GM13977 (cell line): ENCODE measurements around the gene WDFY3.

Experiments
- DNase-seq: peaks from one replicate; pipeline ENCODE4 v3.0.0; 2012; ENCODE audit warnings: low spot score
- in situ Hi-C: fragments of 300-500 bp; cut with MboI; formaldehyde crosslinking; loops from one replicate; pipeline ENCODE4 v1.12.0; 2022; ENCODE audit warnings: low sequenced_read_pairs, low pct_unique_long_range_greater_than_20kb, mixed read lengths, inconsistent platforms; ENCODE audit not compliant: unreplicated experiment
- TF ChIP-seq, protein P1 (sequence below): IDR thresholded peaks from 2 replicates; pipeline ENCODE4 v1.5.1; 2012; ENCODE audit warnings: mild to moderate bottlenecking, control low read depth; ENCODE audit not compliant: insufficient read depth; ENCODE audit errors: extremely low read depth, missing control alignments

Gene WDFY3

DNA sequence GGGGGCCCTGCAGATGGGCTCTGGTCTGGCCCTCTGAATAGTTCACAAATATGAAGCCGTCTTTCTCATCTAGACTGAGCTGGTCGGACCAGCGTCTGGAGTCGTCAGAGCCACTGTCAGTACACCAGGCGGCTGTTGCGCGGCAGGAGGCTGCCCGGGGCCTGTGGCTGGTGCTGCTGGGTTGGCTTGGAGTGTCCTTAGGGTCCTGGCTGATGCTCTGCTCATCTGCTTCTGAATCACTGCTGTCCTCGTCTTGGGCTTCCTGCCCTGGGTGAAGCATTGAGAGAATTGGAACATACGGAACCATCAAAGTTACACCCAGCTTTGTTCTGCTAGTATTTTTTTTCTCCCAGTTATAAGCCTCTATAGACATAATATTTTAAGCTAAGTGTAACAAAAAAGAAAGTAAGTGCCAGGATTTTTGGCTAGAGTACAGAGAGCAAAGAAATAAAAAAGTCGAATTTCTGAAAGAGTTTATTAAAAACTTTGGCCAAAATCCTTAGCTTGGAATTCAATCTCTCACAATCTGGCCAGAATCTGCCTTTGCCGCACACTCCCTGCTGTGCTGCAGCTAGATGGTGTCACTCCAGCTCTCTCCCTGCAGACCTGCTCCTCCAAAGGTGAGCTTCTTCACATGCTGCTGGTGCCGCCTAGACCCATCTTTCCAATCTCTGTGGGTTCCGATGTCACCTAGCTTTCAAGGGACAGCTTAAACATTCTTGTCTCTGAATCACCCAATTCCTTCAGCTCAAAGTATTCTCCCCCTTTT lies 287.3 kb downstream of the WDFY3 start:
- in situ Hi-C loops = no loop called here
- TF ChIP-seq, protein P1, sequence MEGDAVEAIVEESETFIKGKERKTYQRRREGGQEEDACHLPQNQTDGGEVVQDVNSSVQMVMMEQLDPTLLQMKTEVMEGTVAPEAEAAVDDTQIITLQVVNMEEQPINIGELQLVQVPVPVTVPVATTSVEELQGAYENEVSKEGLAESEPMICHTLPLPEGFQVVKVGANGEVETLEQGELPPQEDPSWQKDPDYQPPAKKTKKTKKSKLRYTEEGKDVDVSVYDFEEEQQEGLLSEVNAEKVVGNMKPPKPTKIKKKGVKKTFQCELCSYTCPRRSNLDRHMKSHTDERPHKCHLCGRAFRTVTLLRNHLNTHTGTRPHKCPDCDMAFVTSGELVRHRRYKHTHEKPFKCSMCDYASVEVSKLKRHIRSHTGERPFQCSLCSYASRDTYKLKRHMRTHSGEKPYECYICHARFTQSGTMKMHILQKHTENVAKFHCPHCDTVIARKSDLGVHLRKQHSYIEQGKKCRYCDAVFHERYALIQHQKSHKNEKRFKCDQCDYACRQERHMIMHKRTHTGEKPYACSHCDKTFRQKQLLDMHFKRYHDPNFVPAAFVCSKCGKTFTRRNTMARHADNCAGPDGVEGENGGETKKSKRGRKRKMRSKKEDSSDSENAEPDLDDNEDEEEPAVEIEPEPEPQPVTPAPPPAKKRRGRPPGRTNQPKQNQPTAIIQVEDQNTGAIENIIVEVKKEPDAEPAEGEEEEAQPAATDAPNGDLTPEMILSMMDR = no peak
- DNase-seq = no peak

DNA sequence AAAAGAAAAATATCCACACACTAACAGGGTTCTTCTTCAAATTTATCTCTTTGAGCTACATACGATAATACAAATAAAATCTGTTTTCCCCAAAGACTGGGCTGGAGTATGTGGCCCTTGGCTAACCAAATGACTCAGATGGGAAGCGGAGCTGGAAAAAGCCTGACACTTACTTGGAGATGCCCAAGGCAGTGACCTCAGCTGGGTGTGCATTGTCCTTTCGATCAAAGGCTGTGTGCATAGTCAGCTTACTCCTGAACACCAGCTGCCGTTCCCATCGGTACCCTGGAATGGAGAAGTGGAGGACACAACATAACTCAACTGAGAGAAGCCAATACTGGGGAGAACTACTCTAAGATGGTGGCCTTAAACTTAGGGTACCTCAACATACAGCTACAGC lies 288.5 kb downstream of the WDFY3 start:
- DNase-seq = no peak
- in situ Hi-C loops = no loop called here
- TF ChIP-seq, protein P1 = no peak

DNA sequence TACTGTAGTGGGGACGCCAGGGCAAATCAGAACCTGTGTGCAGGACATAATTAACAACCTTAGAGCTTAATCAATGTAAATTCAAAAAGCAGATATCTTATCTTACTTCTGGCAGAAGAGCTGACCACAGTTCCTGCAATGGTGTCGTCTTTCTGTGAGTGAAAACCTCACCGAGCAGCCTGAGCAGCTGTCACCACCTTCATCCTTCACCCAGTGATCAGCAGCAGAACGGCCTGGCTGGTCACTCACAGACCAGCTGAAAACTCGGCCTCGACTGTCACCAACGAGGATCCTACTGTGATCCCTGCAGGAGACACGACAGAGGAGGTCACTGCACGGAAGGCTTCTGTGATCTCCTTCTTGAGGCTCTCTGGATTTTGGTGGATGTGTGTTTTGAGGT lies 289.4 kb downstream of the WDFY3 start:
- in situ Hi-C loops = no loop called here
- DNase-seq = no peak
- TF ChIP-seq, protein P1 = no peak

DNA sequence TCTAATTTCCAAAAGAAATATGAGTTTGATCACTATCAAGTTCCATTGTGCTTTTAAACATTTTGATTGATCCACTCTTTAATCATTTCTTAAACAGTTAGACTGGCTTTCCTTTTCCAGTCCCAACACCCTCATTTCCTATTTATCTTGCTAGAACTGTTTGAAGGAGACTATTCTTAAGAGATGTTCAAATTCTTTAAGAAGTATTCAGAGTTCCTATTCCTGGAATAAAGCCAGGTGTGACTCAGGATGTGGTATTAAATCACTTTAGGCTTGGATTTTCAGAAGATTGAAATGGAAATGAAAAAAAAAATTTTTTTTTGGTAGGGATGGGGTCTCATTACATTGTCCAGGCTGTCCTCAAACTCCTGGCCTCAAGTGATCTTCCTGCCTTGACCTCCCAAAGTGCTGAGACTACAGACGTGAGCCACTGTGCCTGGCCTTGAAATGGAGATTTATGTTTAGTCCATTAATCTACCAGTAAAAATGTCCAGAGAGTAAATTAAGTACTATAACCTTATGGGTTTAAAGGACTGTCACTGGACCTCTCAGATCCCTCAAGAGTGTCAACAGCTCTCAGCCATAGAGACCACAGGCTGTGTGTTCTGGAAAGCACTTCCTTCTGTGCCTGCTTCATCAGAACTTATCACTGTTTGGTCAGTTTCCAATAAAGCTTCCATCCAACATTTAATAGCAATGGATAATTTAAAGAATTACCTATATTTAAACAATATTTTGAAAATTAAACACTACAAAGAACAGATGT lies 292.8 kb downstream of the WDFY3 start:
- no peak for DNase-seq
- in situ Hi-C loops = no loop called here
- TF ChIP-seq, protein P1 = no peak

DNA sequence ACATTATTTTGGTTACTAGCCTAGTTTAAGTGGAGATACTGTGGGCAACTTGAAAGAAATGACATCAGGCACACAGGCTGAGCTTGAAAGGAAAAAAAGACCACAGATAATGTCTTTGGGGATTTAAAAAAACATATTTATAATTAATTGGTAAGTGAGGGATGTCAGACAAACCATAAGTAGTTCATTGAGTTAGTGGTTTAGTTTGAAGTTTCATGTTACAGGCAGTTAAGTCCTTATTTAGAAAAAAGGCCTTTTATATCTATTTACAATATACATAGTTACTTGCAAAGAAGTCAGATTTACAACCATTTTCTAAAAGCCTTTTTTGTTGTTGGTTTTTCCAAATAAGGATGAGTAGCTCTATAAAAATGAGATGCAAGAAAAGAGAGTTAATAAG lies 294.3 kb downstream of the WDFY3 start:
- in situ Hi-C loops = no loop called here
- TF ChIP-seq, protein P1 = no peak
- no peak for DNase-seq

DNA sequence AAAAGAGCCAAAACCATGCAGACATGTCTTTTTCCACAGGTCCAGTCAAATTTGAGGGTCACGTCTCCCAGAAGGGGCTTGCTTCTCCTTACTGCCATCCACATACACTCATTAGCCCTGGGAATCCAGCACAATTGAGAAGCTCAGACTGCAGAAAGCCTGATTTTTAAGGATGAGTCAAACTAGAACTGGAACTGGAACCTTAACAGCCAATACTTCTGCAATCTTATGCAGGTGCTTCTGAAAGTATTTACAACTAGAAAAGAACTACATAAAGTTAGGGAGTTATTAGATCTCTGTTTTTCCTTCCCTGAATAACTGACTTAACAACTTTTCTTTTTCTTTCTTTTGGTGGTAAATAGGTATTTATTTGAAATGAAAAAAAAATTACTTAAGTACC lies 297.3 kb downstream of the WDFY3 start:
- in situ Hi-C loops = no loop called here
- no peak for DNase-seq
- TF ChIP-seq, protein P1 = no peak
